Coronary artery (tissue), 2 donors: ENCODE measurements around the gene MRO.

Experiments
- DNase-seq: peaks from one replicate; pipeline ENCODE4 v3.0.0-alpha.2; 2017; ENCODE audit warnings: low spot score
- H3K27ac ChIP-seq, 2 donors: fragments of 200-600 bp; sonication (generic); one replicate each; pipeline ENCODE4 v1.5.1; 2016 to 2019
- H3K4me3 ChIP-seq: fragments of 200-600 bp; sonication (generic); 2 replicates; pipeline ENCODE4 v1.5.1; 2016; ENCODE audit warnings: mild to moderate bottlenecking, moderate library complexity
- TF ChIP-seq, protein P1 (sequence below): fragments of 200-600 bp; sonication (generic); IDR thresholded peaks from one replicate; pipeline ENCODE4 v1.5.1; 2019; ENCODE audit warnings: antibody characterized with exemption

Gene MRO

DNA sequence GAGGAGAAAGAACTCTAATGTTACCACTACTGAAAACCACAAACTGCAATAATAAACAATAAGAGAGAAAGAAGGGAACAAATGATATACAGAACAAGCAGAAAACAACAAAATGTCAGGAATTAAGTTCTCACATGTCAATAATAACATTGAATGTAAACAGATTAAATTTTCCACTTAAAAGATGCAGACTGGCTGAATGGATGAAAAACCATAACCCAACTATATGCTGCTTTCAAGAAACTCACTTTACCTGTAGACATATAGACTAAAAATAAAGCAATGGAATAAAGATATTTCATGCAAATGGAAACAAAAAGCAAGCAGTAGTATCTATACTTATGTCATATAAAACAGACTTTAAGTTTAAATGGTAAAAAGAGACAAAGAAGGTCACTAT is 50.4 kb downstream of the MRO start:
- no peak for DNase-seq
- Histone ChIP-seq H3K4me3 (no peak overlapping the region), H3K27ac (no peak overlapping the region)
- TF ChIP-seq, protein P1, sequence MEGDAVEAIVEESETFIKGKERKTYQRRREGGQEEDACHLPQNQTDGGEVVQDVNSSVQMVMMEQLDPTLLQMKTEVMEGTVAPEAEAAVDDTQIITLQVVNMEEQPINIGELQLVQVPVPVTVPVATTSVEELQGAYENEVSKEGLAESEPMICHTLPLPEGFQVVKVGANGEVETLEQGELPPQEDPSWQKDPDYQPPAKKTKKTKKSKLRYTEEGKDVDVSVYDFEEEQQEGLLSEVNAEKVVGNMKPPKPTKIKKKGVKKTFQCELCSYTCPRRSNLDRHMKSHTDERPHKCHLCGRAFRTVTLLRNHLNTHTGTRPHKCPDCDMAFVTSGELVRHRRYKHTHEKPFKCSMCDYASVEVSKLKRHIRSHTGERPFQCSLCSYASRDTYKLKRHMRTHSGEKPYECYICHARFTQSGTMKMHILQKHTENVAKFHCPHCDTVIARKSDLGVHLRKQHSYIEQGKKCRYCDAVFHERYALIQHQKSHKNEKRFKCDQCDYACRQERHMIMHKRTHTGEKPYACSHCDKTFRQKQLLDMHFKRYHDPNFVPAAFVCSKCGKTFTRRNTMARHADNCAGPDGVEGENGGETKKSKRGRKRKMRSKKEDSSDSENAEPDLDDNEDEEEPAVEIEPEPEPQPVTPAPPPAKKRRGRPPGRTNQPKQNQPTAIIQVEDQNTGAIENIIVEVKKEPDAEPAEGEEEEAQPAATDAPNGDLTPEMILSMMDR: no peak

DNA sequence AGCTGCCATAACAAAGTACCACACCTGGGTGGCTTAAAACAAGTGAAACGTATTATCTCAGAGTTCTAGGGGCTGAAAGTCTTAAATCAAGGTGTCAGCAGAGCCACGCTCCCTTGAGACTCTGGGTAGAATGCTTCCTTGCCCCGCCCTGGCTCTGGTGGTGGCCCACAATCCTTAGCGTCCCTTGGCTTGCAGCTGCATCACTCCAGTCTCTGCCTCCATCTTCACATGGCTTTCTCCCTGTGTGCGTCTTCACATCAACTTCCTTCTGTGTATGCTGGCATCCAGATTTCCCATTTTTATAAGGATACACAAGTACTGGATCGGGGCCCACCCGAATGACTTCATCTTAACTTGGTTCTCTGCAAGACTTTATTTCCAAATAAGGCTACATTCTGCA is 62.5 kb downstream of the MRO start:
- DNase-seq: no peak
- Histone ChIP-seq H3K27ac (peak overlapping the region in 1 of 2 donors; percentile 16), H3K4me3 (no peak overlapping the region)
- TF ChIP-seq, protein P1: no peak

DNA sequence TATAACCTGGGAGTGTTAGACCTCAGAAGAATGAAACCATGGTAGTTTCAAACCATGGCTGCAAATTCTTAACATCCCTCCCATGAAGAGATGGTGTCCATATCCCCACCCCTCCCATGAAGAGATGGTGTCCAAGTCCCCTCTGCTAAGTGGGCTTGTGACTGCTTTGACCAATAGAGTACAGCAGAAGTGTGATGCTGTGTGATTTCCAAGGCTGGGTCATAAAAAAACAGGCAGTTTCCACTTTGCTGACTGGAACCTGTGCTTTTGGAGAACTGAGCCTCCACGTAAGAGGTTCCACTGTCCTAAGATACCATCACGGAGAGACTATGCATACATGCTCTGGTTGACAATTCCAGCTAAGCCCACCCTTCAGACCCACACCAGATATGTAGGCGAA is 65.5 kb downstream of the MRO start:
- H3K4me3 ChIP-seq: no peak overlapping the region
- no peak for DNase-seq
- H3K27ac ChIP-seq: no peak overlapping the region
- TF ChIP-seq, protein P1: no peak

DNA sequence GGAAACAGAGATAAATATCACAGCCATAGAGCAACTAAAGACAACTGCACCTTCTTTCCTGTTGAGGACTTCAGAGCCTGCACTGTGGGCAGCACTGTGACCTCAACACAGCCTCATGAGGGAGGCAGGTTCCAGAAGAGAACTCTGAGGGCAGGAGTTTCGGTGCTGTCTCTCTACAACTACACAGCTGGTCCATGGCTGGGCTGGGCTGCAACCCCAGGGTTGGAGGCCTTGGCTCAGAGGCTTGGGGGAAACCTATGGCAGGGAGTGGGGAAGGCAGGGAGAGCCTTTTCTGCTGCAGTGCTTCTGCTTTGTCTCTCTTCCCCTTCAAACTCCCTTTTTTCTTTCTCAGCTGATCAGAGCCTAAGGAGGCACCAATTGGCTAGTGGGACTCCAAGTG is 66.5 kb downstream of the MRO start:
- no peak overlapping the region for H3K4me3 ChIP-seq
- TF ChIP-seq, protein P1: no peak
- no peak overlapping the region for H3K27ac ChIP-seq
- no peak for DNase-seq

DNA sequence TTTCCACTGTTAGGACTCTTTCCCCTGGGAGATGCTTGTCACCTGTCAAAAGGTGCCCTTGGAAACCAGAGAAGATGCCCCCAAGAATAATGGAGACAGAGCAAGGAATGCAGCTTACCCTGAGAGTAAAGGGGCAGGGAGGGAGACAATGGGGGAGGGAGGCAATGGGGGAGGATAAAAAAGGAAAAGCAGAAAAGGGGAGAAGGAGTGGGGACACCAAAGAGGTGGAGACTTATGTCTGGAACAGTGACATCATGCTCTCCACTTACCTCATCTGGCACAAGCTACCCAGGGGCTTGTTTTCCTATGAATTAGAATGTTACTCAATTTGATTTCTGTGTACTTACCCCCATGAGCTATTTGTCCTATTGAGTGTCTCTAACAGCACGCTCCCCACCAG is 67.9 kb downstream of the MRO start:
- no peak for DNase-seq
- TF ChIP-seq, protein P1: no peak
- Histone ChIP-seq H3K27ac (no peak overlapping the region), H3K4me3 (no peak overlapping the region)

DNA sequence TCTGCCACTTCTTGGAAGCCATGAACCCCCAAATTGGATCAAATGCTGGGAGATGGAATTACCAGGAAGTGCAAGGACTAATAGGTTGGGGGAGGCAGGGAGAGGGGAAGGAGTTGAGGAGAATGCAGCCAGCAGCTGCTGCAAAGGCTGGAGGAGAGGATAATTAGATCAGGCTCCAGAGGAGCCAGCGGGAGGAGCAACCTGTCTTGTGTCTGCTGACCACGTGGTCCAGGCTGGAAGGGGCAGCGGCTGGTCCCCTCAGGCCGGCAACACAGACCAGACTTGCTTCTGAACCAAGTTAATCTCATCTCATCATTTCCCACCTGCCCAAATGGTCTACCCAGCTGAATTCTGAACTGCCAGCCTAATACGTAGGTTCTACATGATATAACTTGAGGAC is 68.3 kb downstream of the MRO start:
- TF ChIP-seq, protein P1: no peak
- no peak overlapping the region for H3K27ac ChIP-seq
- DNase-seq: no peak
- no peak overlapping the region for H3K4me3 ChIP-seq

DNA sequence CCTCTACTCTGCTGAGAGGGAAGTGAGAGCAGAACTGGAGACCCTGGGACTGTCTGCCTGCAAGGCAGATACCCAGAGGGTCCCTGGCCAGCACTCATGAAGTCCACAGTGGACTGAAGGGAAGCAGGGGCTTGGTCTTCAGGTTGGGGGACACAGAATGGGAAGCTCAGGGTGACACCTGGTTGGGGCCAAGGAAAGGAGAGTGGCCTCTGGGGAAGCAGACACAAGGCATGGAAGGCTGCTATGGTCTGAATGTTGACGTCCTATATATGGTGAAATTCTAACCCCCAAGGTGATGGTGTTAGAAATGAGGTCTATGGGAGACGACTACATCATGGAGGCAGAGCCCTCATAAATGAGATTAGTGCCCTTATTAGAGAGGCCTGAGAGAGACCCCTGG is 69.3 kb downstream of the MRO start:
- H3K27ac ChIP-seq: no peak overlapping the region
- no peak overlapping the region for H3K4me3 ChIP-seq
- TF ChIP-seq, protein P1: no peak
- no peak for DNase-seq
